ENCODE measurements around the gene COG6. TPM values are rescaled to one million over a fixed set of nuclear protein-coding genes. Genes with fewer than 3 reads are reported as not detected.

Gene COG6
- total and polyA plus RNA-seq, 2 of the 13 experiments (the other 11 are each of a cell fraction or from before 2014, with no cell fraction given) = 23.5 to 26.1 TPM

GRCh38 chr13:39692660-39693438 lies 37.4 kb downstream of the COG6 start:
- ChIA-PET CTCF (ENCODE audit: low intra/inter-chr PET ratio, low total read pairs) (no interaction called here), POLR2A (no interaction called here)
- in situ Hi-C loops (cut with HindIII; ENCODE audit: extremely low pct_ligation_motif_present, low pct_unique_long_range_greater_than_20kb) = no loop called here
- TF ChIP-seq ZBTB37 (CRISPR knock-in tag; IDR thresholded peaks at IDR 0.05) (no peak), ZNF33A (CRISPR knock-in tag; IDR thresholded peaks at IDR 0.05; ENCODE audit: borderline replicate concordance) (no peak), MXD1 (CRISPR knock-in tag; IDR thresholded peaks at IDR 0.05) (no peak), TP53 (CRISPR knock-in tag; conservative IDR thresholded peaks at IDR 0.05) (no peak), CBX1 (IDR thresholded peaks at IDR 0.05; ENCODE audit: low read depth) (no peak), NFKBIZ (CRISPR knock-in tag; IDR thresholded peaks at IDR 0.05) (no peak)
- TF ChIP-seq, protein P1, sequence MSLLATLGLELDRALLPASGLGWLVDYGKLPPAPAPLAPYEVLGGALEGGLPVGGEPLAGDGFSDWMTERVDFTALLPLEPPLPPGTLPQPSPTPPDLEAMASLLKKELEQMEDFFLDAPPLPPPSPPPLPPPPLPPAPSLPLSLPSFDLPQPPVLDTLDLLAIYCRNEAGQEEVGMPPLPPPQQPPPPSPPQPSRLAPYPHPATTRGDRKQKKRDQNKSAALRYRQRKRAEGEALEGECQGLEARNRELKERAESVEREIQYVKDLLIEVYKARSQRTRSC (CRISPR knock-in tag; IDR thresholded peaks at IDR 0.05; ENCODE audit: low read depth) = no peak
- H3K4me2 ChIP-seq (ENCODE audit: low read depth, low read length) = no peak overlapping the region
- FAIRE-seq (no peak), DNase-seq (ENCODE audit: low spot score) (no peak), ATAC-seq (no peak)
- 89% methylated on average over 4 of the region's 4 CpGs for WGBS (ENCODE audit: low lambda C conversion rate)
- no peak overlapping the region for H3K9ac ChIP-seq (ENCODE audit: insufficient read depth, low read depth, low read length)
- no peak overlapping the region for H2AFZ ChIP-seq (ENCODE audit: low read length)
- intact Hi-C loops (cut with micrococcal nuclease; ENCODE audit: unreplicated experiment) = no loop called here
- H4K20me1 ChIP-seq (ENCODE audit: insufficient read depth, low read length) = no peaks in the 10 kb centered on the region
- no peaks in the 10 kb centered on the region for H3K4me1 ChIP-seq (ENCODE audit: insufficient read depth, low read length)
- H3K27ac ChIP-seq (ENCODE audit: extremely low read length, insufficient read depth, low read length) = no peak overlapping the region
- no peaks in the 10 kb centered on the region for H3K9me3 ChIP-seq (ENCODE audit: low read length)
- BruUV-seq (replicated peaks) = no TSS peak
- H3K79me2 ChIP-seq (ENCODE audit: insufficient read depth, low read length) = no peaks in the 10 kb centered on the region
- H3K27me3 ChIP-seq (ENCODE audit: control insufficient read depth in 1 of 2, insufficient read depth in 2 of 2, low read length in 2 of 2) = no peaks in the 10 kb centered on the region
- peaks cover 2 to 20% of the 10 kb centered on the region in 2 experiments; a peak in 3 of 5 replicates for H3K36me3 ChIP-seq (replicated peaks in 1 of 2; ENCODE audit: control insufficient read depth in 1 of 2, insufficient read depth in 2 of 2, low read length in 2 of 2)
- H3K4me3 ChIP-seq (replicated peaks in 1 of 3; ENCODE audit: insufficient read depth in 1 of 3, low read depth in 2 of 3, low read length in 3 of 3) = no peak overlapping the region

Measured in HepG2 (cell line).